IMR-90 (cell line): ENCODE data around the gene RANBP3. TPM values are rescaled to one million over a fixed set of nuclear protein-coding genes. Genes with fewer than 3 reads are reported as not detected.

Source experiments
- ATAC-seq: fragments of 200-7000 bp; cut with Tn5 transposase; 2 replicates; pipeline ENCODE4 v1.9.1; 2020; ENCODE audit warnings: low read depth, mild to moderate bottlenecking, moderate library complexity
- BruUV-seq: library from RNA; stranded (reverse); fragments of 400-500 nt; replicated peaks from 2 replicates; lab custom pipeline; 2021; lab: Mats Ljungman, UMichigan
- CTCF ChIA-PET: fragments of 300-600 bp; formaldehyde crosslinking; extraction: SDS; loops from one replicate; lab custom pipeline; 2021; ENCODE audit warnings: antibody characterized with exemption; lab: Yijun Ruan, JAX
- POLR2A ChIA-PET: fragments of 300-600 bp; sonication (Branson Sonifier 250); formaldehyde crosslinking; loops from one replicate; lab custom pipeline; 2022; ENCODE audit warnings: antibody characterized with exemption; ENCODE audit not compliant: unreplicated experiment; lab: Charles Lee
- DNase-seq: peaks from one replicate; pipeline ENCODE4 v3.0.0; 2013
- H2AFZ ChIP-seq: replicated peaks from 2 replicates; pipeline ENCODE3; 2013; ENCODE audit warnings: low read length, mild to moderate bottlenecking; ENCODE audit not compliant: poor library complexity
- H2AK5ac ChIP-seq: 2 replicates; pipeline ENCODE4 v1.6.1; 2013; ENCODE audit warnings: low read depth, low read length, inconsistent platforms
- H2AK9ac ChIP-seq: replicated peaks from 2 replicates; pipeline ENCODE3; 2013; ENCODE audit warnings: mild to moderate bottlenecking, low read depth, low read length, moderate library complexity; ENCODE audit not compliant: poor library complexity
- H2BK120ac ChIP-seq: 2 replicates; pipeline ENCODE4 v1.6.1; 2013; ENCODE audit warnings: low read depth, low read length, inconsistent platforms
- H2BK15ac ChIP-seq: 3 replicates; pipeline ENCODE4 v1.6.1; 2013; ENCODE audit warnings: low read depth, low read length, inconsistent platforms
- H2BK20ac ChIP-seq: 2 replicates; pipeline ENCODE4 v1.6.1; 2013; ENCODE audit warnings: low read depth, mild to moderate bottlenecking, inconsistent platforms, low read length, moderate library complexity
- H2BK5ac ChIP-seq: 2 replicates; pipeline ENCODE4 v1.6.1; 2013; ENCODE audit warnings: mild to moderate bottlenecking, low read depth, low read length, inconsistent platforms; ENCODE audit not compliant: poor library complexity, severe bottlenecking
- H3K14ac ChIP-seq: replicated peaks from 2 replicates; pipeline ENCODE4 v1.6.1; 2013; ENCODE audit warnings: low read depth, low read length, inconsistent platforms
- H3K18ac ChIP-seq: 2 replicates; pipeline ENCODE4 v1.6.1; 2013; ENCODE audit warnings: low read depth, low read length, control low read depth
- H3K23ac ChIP-seq: 2 replicates; pipeline ENCODE4 v1.6.1; 2013; ENCODE audit warnings: low read depth, low read length, inconsistent platforms
- H3K27ac ChIP-seq: 2 replicates; pipeline ENCODE4 v1.5.1; 2013; ENCODE audit warnings: mild to moderate bottlenecking, control low read depth, low read length; ENCODE audit not compliant: insufficient read depth
- H3K27me3 ChIP-seq: 2 replicates; pipeline ENCODE4 v1.6.1; 2013; ENCODE audit warnings: low read length; ENCODE audit not compliant: control insufficient read depth, insufficient read depth
- H3K36me3 ChIP-seq: 2 replicates; pipeline ENCODE4 v1.6.1; 2013; ENCODE audit warnings: low read length, mixed read lengths; ENCODE audit not compliant: control insufficient read depth, insufficient read depth
- H3K4ac ChIP-seq: 2 replicates; pipeline ENCODE4 v1.6.1; 2013; ENCODE audit warnings: low read depth, low read length, inconsistent platforms
- H3K4me1 ChIP-seq: 2 replicates; pipeline ENCODE4 v1.6.1; 2013; ENCODE audit warnings: low read length, mixed read lengths; ENCODE audit not compliant: control insufficient read depth, insufficient read depth
- H3K4me2 ChIP-seq: 2 replicates; pipeline ENCODE4 v1.6.1; 2013; ENCODE audit warnings: low read depth, mild to moderate bottlenecking, control low read depth, low read length, moderate library complexity
- H3K4me3 ChIP-seq: 2 replicates; pipeline ENCODE4 v1.5.1; 2013; ENCODE audit warnings: low read depth, mild to moderate bottlenecking, control low read depth, low read length, moderate library complexity; ENCODE audit not compliant: insufficient read depth
- H3K56ac ChIP-seq: 2 replicates; pipeline ENCODE4 v1.6.1; 2013; ENCODE audit warnings: low read length, inconsistent platforms; ENCODE audit not compliant: insufficient read depth; ENCODE audit errors: extremely low read depth
- H3K79me1 ChIP-seq, 2 experiments: 2 replicates each; pipeline ENCODE4 v1.6.1; 2013; ENCODE audit warnings: low read length in 2 of 2, inconsistent platforms in 1 of 2, low read depth in 1 of 2
- H3K9ac ChIP-seq: 2 replicates; pipeline ENCODE4 v1.6.1; 2013; ENCODE audit warnings: low read depth, low read length, control low read depth
- H3K9me1 ChIP-seq: 2 replicates; pipeline ENCODE4 v1.6.1; 2013; ENCODE audit warnings: low read length, inconsistent platforms; ENCODE audit not compliant: insufficient read depth
- H3K9me3 ChIP-seq: 2 replicates; pipeline ENCODE4 v1.6.1; 2013; ENCODE audit warnings: low read length; ENCODE audit not compliant: control insufficient read depth, insufficient read depth
- H4K20me1 ChIP-seq: 2 replicates; pipeline ENCODE4 v1.6.1; 2013; ENCODE audit warnings: low read length, inconsistent platforms; ENCODE audit not compliant: insufficient read depth
- H4K5ac ChIP-seq: 2 replicates; pipeline ENCODE4 v1.6.1; 2013; ENCODE audit warnings: mild to moderate bottlenecking, low read depth, low read length, control low read depth
- H4K8ac ChIP-seq, 2 experiments: 2 replicates each; pipeline ENCODE4 v1.6.1; 2013; ENCODE audit warnings: low read depth in 2 of 2, low read length in 2 of 2, control low read depth in 1 of 2, inconsistent platforms in 1 of 2
- H4K91ac ChIP-seq: 2 replicates; pipeline ENCODE4 v1.6.1; 2013; ENCODE audit warnings: low read depth, low read length, inconsistent platforms; ENCODE audit not compliant: insufficient read depth
- BHLHE40 ChIP-seq: fragments of 150-350 bp; IDR thresholded peaks from 2 replicates; pipeline ENCODE4 v1.6.1; 2016; ENCODE audit warnings: mild to moderate bottlenecking, low read depth, low read length
- CEBPB ChIP-seq: IDR thresholded peaks from 2 replicates; pipeline ENCODE4 v1.6.1; 2012; ENCODE audit warnings: low read depth, low read length, improper control_type of control experiment
- CHD1 ChIP-seq: IDR thresholded peaks from 2 replicates; pipeline ENCODE4 v1.6.1; 2012; ENCODE audit warnings: low read depth, low read length, improper control_type of control experiment
- CTCF ChIP-seq: conservative IDR thresholded peaks from 2 replicates; pipeline ENCODE4 v1.5.1; 2012; ENCODE audit warnings: mild to moderate bottlenecking, low read depth, low read length, improper control_type of control experiment
- MAZ ChIP-seq: IDR thresholded peaks from 2 replicates; pipeline ENCODE4 v1.6.1; 2012; ENCODE audit warnings: low read depth, mild to moderate bottlenecking, low read length, improper control_type of control experiment, moderate library complexity, borderline replicate concordance
- SMC3 ChIP-seq: fragments of 150-350 bp; IDR thresholded peaks from 2 replicates; pipeline ENCODE4 v1.6.1; 2016; ENCODE audit warnings: low read depth, mild to moderate bottlenecking, antibody characterized with exemption, low read length, moderate library complexity
- WGBS, 2 experiments: methylation state at CpG; one replicate each; pipeline versions ENCODE4 v1.1.5 to v1.1.7; 2013; ENCODE audit warnings: missing lambda C conversion rate in 2 of 2; ENCODE audit not compliant: insufficient read length in 1 of 2; ENCODE audit errors: extremely low coverage in 2 of 2; 5-methylcytosine and 5-hydroxymethylcytosine counted together
- dilution Hi-C: fragments of 300-500 bp; cut with HindIII; formaldehyde crosslinking; loops from one replicate; pipeline ENCODE4 v1.14.3; 2018; ENCODE audit warnings: low sequenced_read_pairs; ENCODE audit not compliant: unreplicated experiment
- in situ Hi-C: fragments of 300-500 bp; cut with MboI; formaldehyde crosslinking; loops from 3 replicates; pipeline ENCODE4 v1.14.3; 2019; ENCODE audit warnings: low sequenced_read_pairs, inconsistent platforms, mixed read lengths
- intact Hi-C: fragments of 100-400 bp; cut with micrococcal nuclease; formaldehyde crosslinking; loops from 2 replicates; pipeline ENCODE4 v1.10.0; 2022
- polyA plus RNA-seq, 3 experiments: library from polyadenylated mRNA; depleted of rRNA; stranded (reverse); fragments of >200 nt; gene quantifications; 2 replicates each; pipeline ENCODE4 v1.2.3, GENCODE V29; 2012; ENCODE audit warnings: low replicate concordance in 1 of 3
- total RNA-seq: library from RNA; depleted of rRNA; stranded (reverse); fragments of >200 nt; gene quantifications from 2 replicates; pipeline ENCODE4 v1.2.3, GENCODE V29; 2012

The RANBP3 gene
- total and polyA plus RNA-seq, 2 of the 4 experiments (the other 2 are of a cell fraction), result 42.5 to 111 TPM

- no peaks in the 10 kb centered on the region for H3K9me3 ChIP-seq
- H3K9ac ChIP-seq, result no peak overlapping the region
- H2BK15ac ChIP-seq, result no peak overlapping the region
- H2AK5ac ChIP-seq, result no peak overlapping the region; the same call in 1 of the 2 replicates
- peaks cover 76% of the 10 kb centered on the region for H4K20me1 ChIP-seq
- no peak overlapping the region for H3K18ac ChIP-seq
- H3K27ac ChIP-seq, result no peak overlapping the region
- no peak overlapping the region for H2BK5ac ChIP-seq
- ATAC-seq (no peak), DNase-seq (no peak)
- no peak overlapping the region for H3K4me3 ChIP-seq
- H3K4ac ChIP-seq, result no peak overlapping the region
- dilution Hi-C loops, result no loop called here
- H3K36me3 ChIP-seq, result peaks cover 20% of the 10 kb centered on the region
- POLR2A ChIA-PET, result no interaction called here
- in situ Hi-C loops, result no loop called here
- H2AFZ ChIP-seq, result no peak overlapping the region
- H3K14ac ChIP-seq, result no peak overlapping the region
- H2AK9ac ChIP-seq, result no peak overlapping the region
- no peak overlapping the region for H3K56ac ChIP-seq
- H3K23ac ChIP-seq, result no peak overlapping the region
- H3K9me1 ChIP-seq, result peaks cover 30% of the 10 kb centered on the region
- H3K4me2 ChIP-seq, result no peak overlapping the region
- H2BK20ac ChIP-seq, result no peak overlapping the region
- H2BK120ac ChIP-seq, result no peak overlapping the region
- peaks cover 11 to 84% of the 10 kb centered on the region in 2 experiments for H3K79me1 ChIP-seq
- no TSS peak for BruUV-seq
- H3K27me3 ChIP-seq, result no peaks in the 10 kb centered on the region
- CTCF ChIA-PET, result no interaction called here
- WGBS, 2 experiments, result 85% methylated on average over 4 of the region's 15 CpGs; no CpG with 5 or more reads in 1 of the 2 experiments
- peaks cover 15% of the 10 kb centered on the region for H3K4me1 ChIP-seq
- no peak overlapping the region for H4K91ac ChIP-seq
- H4K5ac ChIP-seq, result no peak overlapping the region
- intact Hi-C loops, result no loop called here
- no peak overlapping the region for H4K8ac ChIP-seq
- TF ChIP-seq MAZ (no peak), BHLHE40 (no peak), CHD1 (no peak), SMC3 (no peak), CTCF (no peak), CEBPB (no peak)
These were observed 3.9 kb downstream of the RANBP3 start for GRCh38 chr19:5973867-5974635.
